HL-60 (cell line): ENCODE results near the gene OR5AP2.

Source experiments
- CTCF ChIP-seq: IDR thresholded peaks from one replicate; pipeline ENCODE4 v1.5.1; 2011; ENCODE audit warnings: low read length, control low read depth, inconsistent platforms; ENCODE audit not compliant: insufficient read depth
- POLR2AphosphoS5 ChIP-seq: IDR thresholded peaks from 2 replicates; pipeline ENCODE4 v1.6.1; 2012; ENCODE audit warnings: low read depth

DNA sequence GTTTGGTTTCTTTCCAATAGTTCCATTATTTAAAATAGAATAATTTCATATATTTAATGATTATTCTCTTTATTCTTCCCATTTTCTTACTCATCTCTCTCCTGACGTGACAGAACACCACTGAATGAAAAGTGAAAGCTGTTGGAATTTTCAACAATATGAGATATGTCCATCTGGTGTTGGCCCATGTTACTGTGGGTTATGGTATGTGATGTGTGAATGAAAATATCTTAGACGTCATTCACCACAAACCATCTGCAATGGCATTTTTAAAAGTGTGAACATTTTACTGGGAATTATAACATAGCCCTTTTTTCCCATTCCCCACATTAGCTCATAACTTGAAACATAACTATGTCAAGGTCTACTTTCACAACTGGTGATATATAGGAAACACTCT, 16.3 kb downstream of the OR5AP2 start:
- TF ChIP-seq CTCF (no peak), POLR2AphosphoS5 (no peak)
